ENCODE data around the gene PLTP. TPM values are rescaled to one million over a fixed set of nuclear protein-coding genes. Genes with fewer than 3 reads are reported as not detected.

Gene PLTP
- total RNA-seq, 1 experiment from 2014 or later, result 2.1 TPM

Other genes with a start within 250 kb of the PLTP start
- gene WFDC11, start 241.9 kb downstream of the PLTP start, total RNA-seq (2014; rRNA removed; shearing (Covaris generic)), result not detected in 2 replicates
- gene WFDC13, start 210.1 kb downstream of the PLTP start, total RNA-seq (2014; rRNA removed; shearing (Covaris generic)), result not detected in 2 replicates
- gene WFDC10B, start 207.1 kb downstream of the PLTP start, total RNA-seq (2014; rRNA removed; shearing (Covaris generic)), result not detected in 2 replicates
- not detected in 2 replicates for gene SPINT4, start 189.8 kb downstream of the PLTP start, total RNA-seq (2014; rRNA removed; shearing (Covaris generic))
- not detected in 2 replicates for gene WFDC3, start 120.3 kb downstream of the PLTP start, total RNA-seq (2014; rRNA removed; shearing (Covaris generic))
- 26.2 and 33.2 TPM in 2 replicates for gene DNTTIP1, start 120.2 kb downstream of the PLTP start, total RNA-seq (2014; rRNA removed; shearing (Covaris generic))
- 284 and 289 TPM in 2 replicates for gene UBE2C, start 99.5 kb downstream of the PLTP start, total RNA-seq (2014; rRNA removed; shearing (Covaris generic))
- 0.15 and 0.18 TPM in 2 replicates for gene TNNC2, start 84.8 kb downstream of the PLTP start, total RNA-seq (2014; rRNA removed; shearing (Covaris generic))
- 30.8 and 31.2 TPM in 2 replicates for gene SNX21, start 78.4 kb downstream of the PLTP start, total RNA-seq (2014; rRNA removed; shearing (Covaris generic))
- 93.1 and 95.4 TPM in 2 replicates for gene ACOT8, start 54.8 kb downstream of the PLTP start, total RNA-seq (2014; rRNA removed; shearing (Covaris generic))
- gene ZSWIM3, start 54.5 kb downstream of the PLTP start, total RNA-seq (2014; rRNA removed; shearing (Covaris generic)), result 2.3 and 2.9 TPM in 2 replicates
- 16.1 and 20.2 TPM in 2 replicates for gene ZSWIM1, start 30.9 kb downstream of the PLTP start, total RNA-seq (2014; rRNA removed; shearing (Covaris generic))
- gene SPATA25, start 24.5 kb downstream of the PLTP start, total RNA-seq (2014; rRNA removed; shearing (Covaris generic)), result 7.1 and 10.4 TPM in 2 replicates
- 8.9 and 11.4 TPM in 2 replicates for gene NEURL2, start 20.9 kb downstream of the PLTP start, total RNA-seq (2014; rRNA removed; shearing (Covaris generic))
- gene CTSA, start 20.8 kb downstream of the PLTP start, total RNA-seq (2014; rRNA removed; shearing (Covaris generic)), result 151 and 162 TPM in 2 replicates
- 25.5 and 31.7 TPM in 2 replicates for gene PCIF1, start 22.5 kb upstream of the PLTP start, total RNA-seq (2014; rRNA removed; shearing (Covaris generic))
- gene ZNF335, start 60.0 kb upstream of the PLTP start, total RNA-seq (2014; rRNA removed; shearing (Covaris generic)), result 39.2 and 44.8 TPM in 2 replicates
- not detected in 2 replicates for gene MMP9, start 96.8 kb upstream of the PLTP start, total RNA-seq (2014; rRNA removed; shearing (Covaris generic))
- gene SLC12A5, start 117.1 kb upstream of the PLTP start, total RNA-seq (2014; rRNA removed; shearing (Covaris generic)), result not detected in 2 replicates
- 20.3 and 21.0 TPM in 2 replicates for gene NCOA5, start 177.8 kb upstream of the PLTP start, total RNA-seq (2014; rRNA removed; shearing (Covaris generic))
- gene CD40, start 206.2 kb upstream of the PLTP start, total RNA-seq (2014; rRNA removed; shearing (Covaris generic)), result not detected in 2 replicates

Measured in HT-29 (cell line).